Activated naive CD4-positive, alpha-beta T cell treated with anti-CD3 and anti-CD28 coated beads, Interleukin-2, amount 50 U/mL, for 24 hours (primary cell): ENCODE data around the gene DIP2B.
"Not testable (repeated sequence)": the region's sequence is repeated elsewhere in the genome, so short reads cannot be mapped to it uniquely, and the experiment has no call there.

Source experiments
- H3K27ac Mint-ChIP-seq: one replicate; pipeline ENCODE4 v1.8.0; 2021; ENCODE audit warnings: mild to moderate bottlenecking, mixed read lengths
- H3K27me3 Mint-ChIP-seq: one replicate; pipeline ENCODE4 v1.8.0; 2021; ENCODE audit warnings: mixed read lengths
- H3K36me3 Mint-ChIP-seq: one replicate; pipeline ENCODE4 v1.8.0; 2021; ENCODE audit warnings: mixed read lengths
- H3K4me1 Mint-ChIP-seq: one replicate; pipeline ENCODE4 v1.8.0; 2021; ENCODE audit warnings: mixed read lengths
- H3K4me3 Mint-ChIP-seq: one replicate; pipeline ENCODE4 v1.8.0; 2021; ENCODE audit warnings: mild to moderate bottlenecking, mixed read lengths
- H3K9me3 Mint-ChIP-seq: one replicate; pipeline ENCODE4 v1.8.0; 2021; ENCODE audit warnings: mixed read lengths

DIP2B gene

DNA sequence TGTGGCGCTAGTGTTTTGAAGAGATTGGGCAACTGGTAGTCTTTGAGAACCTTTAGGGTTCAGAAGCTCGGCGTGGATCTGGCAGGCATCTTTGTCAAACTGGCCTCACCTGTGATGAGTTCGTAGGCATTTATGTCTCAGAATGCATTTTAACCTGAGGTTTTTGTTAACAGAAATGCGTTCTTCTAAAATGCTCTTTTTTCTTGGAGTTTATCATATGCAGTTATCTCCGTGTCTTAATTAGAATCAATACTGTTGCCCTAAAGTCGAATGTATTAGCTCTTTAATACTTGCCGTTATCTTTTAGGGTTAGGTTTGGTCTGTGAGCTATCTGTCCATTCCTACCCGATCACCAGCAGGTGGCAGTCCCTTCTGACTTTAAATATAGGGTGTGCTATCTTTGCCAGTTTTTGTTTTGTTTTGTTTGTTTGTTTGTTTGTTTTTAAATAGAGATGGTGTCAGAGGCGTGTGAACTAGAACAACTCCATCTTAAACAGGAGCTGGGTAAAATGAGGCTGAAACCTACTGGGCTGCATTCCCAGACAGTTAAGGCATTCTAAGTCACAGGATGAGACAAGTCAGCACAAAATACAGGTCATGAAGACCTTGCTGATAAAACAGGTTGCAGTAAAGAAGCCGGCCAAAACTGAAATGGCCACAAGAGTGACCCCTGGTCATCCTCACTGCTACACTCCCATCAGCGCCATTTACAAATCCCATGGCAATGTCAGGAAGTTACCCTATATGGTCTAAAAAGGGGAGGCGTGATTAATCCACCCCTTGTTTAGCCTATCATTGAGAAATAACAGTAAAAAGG lies 260.5 kb downstream of the DIP2B start:
- H3K27ac Mint-ChIP-seq, result peak overlapping the region; percentile 87
- peak overlapping the region; percentile 87 for H3K4me3 Mint-ChIP-seq
- peaks cover 4% of the 10 kb centered on the region for H3K9me3 Mint-ChIP-seq
- no peaks in the 10 kb centered on the region for H3K27me3 Mint-ChIP-seq
- peaks cover 53% of the 10 kb centered on the region for H3K4me1 Mint-ChIP-seq
- H3K36me3 Mint-ChIP-seq, result peaks cover 5% of the 10 kb centered on the region

DNA sequence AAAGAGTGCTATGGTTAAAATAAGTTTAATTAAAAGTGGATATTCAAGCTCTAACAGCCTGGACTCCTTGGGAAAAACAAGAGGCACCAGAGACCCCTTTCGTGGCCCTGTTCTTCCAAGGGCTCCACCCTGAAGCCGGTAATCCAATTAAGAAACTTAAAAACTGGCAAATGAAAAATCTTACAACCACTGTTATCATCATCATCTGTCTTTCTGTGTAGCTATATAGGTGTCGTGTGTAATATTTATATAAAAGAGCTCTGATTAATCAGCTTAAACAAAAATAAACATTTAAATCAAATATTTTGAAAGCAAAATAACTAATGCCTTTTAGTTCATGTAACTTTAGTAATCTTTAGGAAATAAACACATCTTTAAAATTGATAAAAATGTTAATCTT lies 263.6 kb downstream of the DIP2B start:
- no peaks in the 10 kb centered on the region for H3K9me3 Mint-ChIP-seq
- no peaks in the 10 kb centered on the region for H3K27me3 Mint-ChIP-seq
- H3K4me1 Mint-ChIP-seq, result peaks cover 48% of the 10 kb centered on the region
- no peak overlapping the region for H3K27ac Mint-ChIP-seq
- H3K4me3 Mint-ChIP-seq, result no peak overlapping the region
- H3K36me3 Mint-ChIP-seq, result peaks cover 7% of the 10 kb centered on the region

- not testable (repeated sequence) for H3K27me3 Mint-ChIP-seq
Measured at GRCh38 chr12:50768813-50769212, 264.0 kb downstream of the DIP2B start.

DNA sequence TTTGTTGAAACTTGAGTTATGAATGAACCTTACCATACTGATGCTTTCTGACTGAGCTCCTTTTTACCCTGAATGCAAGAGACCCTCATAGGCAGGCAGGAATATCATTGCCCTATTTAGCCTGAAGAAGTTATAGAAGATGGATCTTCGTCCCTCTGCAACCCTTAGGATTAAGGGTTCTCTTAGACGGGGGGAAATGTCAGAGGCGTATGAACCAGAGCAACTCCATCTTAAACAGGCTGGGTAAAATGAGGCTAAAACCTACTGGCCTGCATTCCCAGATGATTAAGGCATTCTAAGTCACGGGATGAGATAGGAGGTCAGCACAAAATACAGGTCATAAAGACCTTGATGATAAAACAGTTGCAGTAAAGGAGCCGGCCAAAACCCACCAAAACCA lies 266.6 kb downstream of the DIP2B start:
- H3K4me1 Mint-ChIP-seq, result peaks cover 39% of the 10 kb centered on the region
- H3K36me3 Mint-ChIP-seq, result peaks cover 7% of the 10 kb centered on the region
- no peak overlapping the region for H3K27ac Mint-ChIP-seq
- H3K4me3 Mint-ChIP-seq, result no peak overlapping the region
- H3K27me3 Mint-ChIP-seq, result no peaks in the 10 kb centered on the region
- no peaks in the 10 kb centered on the region for H3K9me3 Mint-ChIP-seq

More at GRCh38 chr12:50768813-50769212, 264.0 kb downstream of the DIP2B start:
- H3K4me1 Mint-ChIP-seq, result peaks cover 45% of the 10 kb centered on the region
- H3K4me3 Mint-ChIP-seq, H3K9me3 Mint-ChIP-seq, H3K36me3 Mint-ChIP-seq: not testable (repeated sequence)
- H3K27ac Mint-ChIP-seq, result peak overlapping the region; percentile 38

DNA sequence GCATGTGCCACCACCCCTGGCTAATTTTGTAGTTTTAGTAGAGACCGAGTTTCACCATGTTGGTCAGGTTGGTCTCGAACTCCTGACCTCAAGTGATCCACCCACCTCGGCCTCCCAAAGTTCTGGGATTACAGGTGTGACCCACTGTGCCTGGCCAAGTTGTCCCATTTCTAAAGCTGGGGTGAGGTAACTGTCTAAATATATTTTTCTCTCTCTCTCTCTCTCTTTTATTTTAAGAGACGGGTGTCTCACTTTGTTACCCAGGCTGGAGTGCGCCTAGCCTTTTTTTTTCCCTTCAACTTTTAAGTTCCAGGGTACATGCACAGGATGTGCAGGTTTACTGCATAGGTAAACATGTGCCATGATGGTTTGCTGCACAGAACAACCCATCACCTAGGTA lies 267.7 kb downstream of the DIP2B start:
- Mint-ChIP-seq H3K36me3 (peaks cover 7% of the 10 kb centered on the region), H3K27ac (peak overlapping the region; percentile 13), H3K27me3 (no peaks in the 10 kb centered on the region), H3K4me1 (peaks cover 39% of the 10 kb centered on the region), H3K9me3 (no peaks in the 10 kb centered on the region), H3K4me3 (no peak overlapping the region)

GRCh38 chr12:50772877-50773276 lies 268.1 kb downstream of the DIP2B start:
- H3K4me3 Mint-ChIP-seq, result no peak overlapping the region
- H3K4me1 Mint-ChIP-seq, result peaks cover 41% of the 10 kb centered on the region
- peaks cover 7% of the 10 kb centered on the region for H3K36me3 Mint-ChIP-seq
- H3K27ac Mint-ChIP-seq, result peak overlapping the region; percentile 13
- no peaks in the 10 kb centered on the region for H3K27me3 Mint-ChIP-seq
- H3K9me3 Mint-ChIP-seq, result no peaks in the 10 kb centered on the region

GRCh38 chr12:50775251-50775650 lies 270.5 kb downstream of the DIP2B start:
- H3K4me3 Mint-ChIP-seq, result no peak overlapping the region
- H3K9me3 Mint-ChIP-seq, result no peaks in the 10 kb centered on the region
- H3K36me3 Mint-ChIP-seq, result peaks cover 7% of the 10 kb centered on the region
- no peaks in the 10 kb centered on the region for H3K27me3 Mint-ChIP-seq
- peaks cover 45% of the 10 kb centered on the region for H3K4me1 Mint-ChIP-seq
- no peak overlapping the region for H3K27ac Mint-ChIP-seq

DNA sequence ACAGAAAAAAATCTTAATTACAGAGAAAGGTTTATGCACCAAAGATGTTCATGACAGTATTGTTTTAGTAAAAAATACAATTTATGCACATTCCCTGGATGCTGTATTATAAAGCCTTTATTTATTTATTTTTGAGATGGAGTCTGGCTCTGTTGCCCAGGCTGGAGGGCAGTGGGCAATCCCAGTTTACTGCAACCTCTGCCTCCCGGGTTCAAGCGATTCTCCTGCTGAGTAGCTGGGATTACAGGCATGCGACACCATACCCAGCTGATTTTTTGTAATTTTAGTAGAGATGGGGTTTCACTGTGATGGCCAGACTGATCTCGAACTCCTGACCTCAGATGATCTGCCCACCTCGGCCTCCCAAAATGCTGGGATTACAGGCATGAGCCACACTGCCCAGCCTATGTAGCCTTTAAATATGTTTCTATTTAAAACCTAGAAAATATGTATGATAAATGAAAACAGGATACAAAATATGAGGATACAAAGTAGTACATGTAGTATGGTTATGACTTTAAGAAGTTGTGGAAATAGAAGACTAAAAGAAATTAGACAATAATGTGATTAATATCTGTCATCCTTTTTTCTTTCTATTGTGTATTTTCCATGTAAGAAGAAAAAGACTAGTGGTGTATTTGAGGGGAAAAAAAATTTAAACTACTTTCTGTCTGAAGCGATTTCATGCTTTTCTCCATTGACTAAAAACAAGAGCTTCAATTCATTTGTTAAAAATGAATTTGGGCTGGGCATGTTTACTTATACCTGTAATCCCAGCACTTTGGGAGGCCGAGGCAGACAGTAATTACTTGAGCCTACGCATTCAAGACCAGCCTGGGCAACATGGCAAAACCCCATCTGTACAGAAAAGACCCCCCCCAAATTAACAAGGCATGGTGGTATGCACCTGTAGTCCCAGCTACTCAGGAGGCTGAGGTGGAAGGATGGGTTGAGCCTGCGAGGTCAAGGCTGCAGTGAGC lies 272.3 kb downstream of the DIP2B start:
- H3K9me3 Mint-ChIP-seq, result no peaks in the 10 kb centered on the region
- H3K4me3 Mint-ChIP-seq, result no peak overlapping the region
- peaks cover 8% of the 10 kb centered on the region for H3K36me3 Mint-ChIP-seq
- no peaks in the 10 kb centered on the region for H3K27me3 Mint-ChIP-seq
- peaks cover 41% of the 10 kb centered on the region for H3K4me1 Mint-ChIP-seq
- peak overlapping the region; percentile 26 for H3K27ac Mint-ChIP-seq

DNA sequence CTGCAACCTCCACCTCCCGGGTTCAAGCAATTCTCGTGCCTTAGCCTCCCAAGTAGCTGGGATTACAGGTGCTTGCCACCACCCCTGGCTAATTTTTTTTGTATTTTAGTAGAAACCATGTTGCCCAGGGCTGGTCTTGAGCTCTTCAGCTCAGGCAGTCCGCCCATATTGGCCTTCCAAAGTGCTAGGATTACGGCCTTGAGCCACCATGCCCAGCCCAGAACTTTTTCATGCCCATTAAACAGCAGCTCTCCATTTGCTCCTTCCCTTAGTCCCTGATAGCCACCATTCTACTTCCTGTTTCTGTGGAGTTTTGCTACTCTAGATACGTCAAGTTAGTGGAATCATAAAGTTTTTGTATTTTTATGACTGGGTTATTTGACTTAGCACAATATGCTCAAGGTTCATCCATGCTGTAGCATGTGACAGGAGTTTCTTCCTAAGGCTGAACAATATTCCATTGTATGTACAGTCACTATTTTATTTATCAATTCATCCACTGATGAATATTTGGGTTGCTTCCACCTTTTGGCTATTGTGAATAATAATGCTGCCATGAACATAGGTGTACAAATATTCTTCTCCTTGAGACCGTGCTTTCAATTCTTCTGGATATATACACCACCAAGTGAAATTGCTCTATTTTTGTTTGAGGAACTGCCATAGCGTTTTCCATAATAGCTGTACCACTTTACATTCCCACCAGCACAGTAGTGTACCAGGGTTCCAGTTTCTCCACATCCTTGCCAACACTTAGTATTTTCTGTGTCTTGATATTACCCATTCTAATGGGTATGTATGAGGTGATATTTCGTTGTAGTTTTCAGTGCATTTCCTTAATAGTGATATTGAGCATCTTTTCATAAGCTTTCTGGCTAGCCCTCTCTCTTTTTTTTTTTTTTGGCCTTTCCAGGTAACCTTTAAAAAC lies 274.1 kb downstream of the DIP2B start:
- Mint-ChIP-seq H3K36me3 (peaks cover 2% of the 10 kb centered on the region), H3K9me3 (no peaks in the 10 kb centered on the region), H3K4me3 (no peak overlapping the region), H3K27ac (peak overlapping the region; percentile 38), H3K4me1 (peaks cover 35% of the 10 kb centered on the region), H3K27me3 (no peaks in the 10 kb centered on the region)

GRCh38 chr12:50780013-50780412 lies 275.2 kb downstream of the DIP2B start:
- Mint-ChIP-seq H3K9me3 (no peaks in the 10 kb centered on the region), H3K27ac (no peak overlapping the region), H3K4me3 (no peak overlapping the region), H3K27me3 (no peaks in the 10 kb centered on the region), H3K4me1 (peaks cover 40% of the 10 kb centered on the region), H3K36me3 (peaks cover 2% of the 10 kb centered on the region)

DNA sequence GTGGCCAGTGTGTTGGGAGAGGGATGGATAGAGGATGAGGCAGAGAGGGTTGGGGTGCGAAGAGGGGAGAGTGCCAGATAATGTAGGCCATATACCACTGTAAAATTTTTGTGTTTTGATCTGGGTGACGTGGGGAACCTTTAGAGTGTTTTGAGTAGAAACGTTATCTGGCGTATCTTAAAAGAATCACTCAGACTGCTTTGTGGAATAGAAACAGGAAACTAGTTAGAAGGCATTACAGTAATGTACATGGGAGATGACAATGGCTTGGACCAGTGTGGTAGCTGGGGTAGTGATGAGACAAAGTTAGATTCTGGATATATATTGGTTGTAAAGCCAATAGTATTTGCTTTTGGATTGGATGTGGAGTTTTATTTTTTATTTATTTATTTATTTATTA lies 279.7 kb downstream of the DIP2B start:
- no peak overlapping the region for H3K4me3 Mint-ChIP-seq
- H3K36me3 Mint-ChIP-seq, result peaks cover 21% of the 10 kb centered on the region
- no peaks in the 10 kb centered on the region for H3K27me3 Mint-ChIP-seq
- H3K9me3 Mint-ChIP-seq, result no peaks in the 10 kb centered on the region
- no peak overlapping the region for H3K27ac Mint-ChIP-seq
- H3K4me1 Mint-ChIP-seq, result peaks cover 12% of the 10 kb centered on the region

DNA sequence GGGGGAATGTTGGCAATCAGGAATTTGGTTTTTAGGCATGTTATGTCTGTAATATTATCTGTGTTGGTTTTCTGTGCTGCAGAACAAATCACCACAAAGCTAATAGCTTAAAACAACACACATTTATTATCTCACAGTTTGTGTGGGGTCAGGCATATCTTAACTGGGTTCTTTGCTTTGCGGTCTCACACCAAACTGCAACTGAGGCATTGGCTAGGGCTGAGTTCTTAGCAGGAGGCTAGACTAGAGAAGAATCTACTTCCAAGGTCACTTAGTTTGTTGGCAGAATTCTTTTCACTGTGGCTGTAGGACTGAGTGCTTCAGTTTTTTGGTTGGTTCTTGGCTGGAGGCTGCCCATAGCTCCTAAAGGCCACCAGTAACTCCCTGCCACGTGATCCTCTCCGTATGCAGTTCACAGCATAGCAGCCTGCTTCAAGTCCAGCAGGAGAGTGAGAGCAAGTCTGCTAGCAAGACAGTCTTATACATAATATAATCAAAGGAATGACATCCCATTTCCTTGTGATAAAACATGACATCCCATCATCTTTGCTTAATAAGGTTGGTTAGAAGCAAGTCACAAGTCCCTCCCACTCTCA lies 280.7 kb downstream of the DIP2B start:
- no peak overlapping the region for H3K4me3 Mint-ChIP-seq
- no peaks in the 10 kb centered on the region for H3K9me3 Mint-ChIP-seq
- no peaks in the 10 kb centered on the region for H3K27me3 Mint-ChIP-seq
- peaks cover 22% of the 10 kb centered on the region for H3K36me3 Mint-ChIP-seq
- no peak overlapping the region for H3K27ac Mint-ChIP-seq
- H3K4me1 Mint-ChIP-seq, result peaks cover 9% of the 10 kb centered on the region

DNA sequence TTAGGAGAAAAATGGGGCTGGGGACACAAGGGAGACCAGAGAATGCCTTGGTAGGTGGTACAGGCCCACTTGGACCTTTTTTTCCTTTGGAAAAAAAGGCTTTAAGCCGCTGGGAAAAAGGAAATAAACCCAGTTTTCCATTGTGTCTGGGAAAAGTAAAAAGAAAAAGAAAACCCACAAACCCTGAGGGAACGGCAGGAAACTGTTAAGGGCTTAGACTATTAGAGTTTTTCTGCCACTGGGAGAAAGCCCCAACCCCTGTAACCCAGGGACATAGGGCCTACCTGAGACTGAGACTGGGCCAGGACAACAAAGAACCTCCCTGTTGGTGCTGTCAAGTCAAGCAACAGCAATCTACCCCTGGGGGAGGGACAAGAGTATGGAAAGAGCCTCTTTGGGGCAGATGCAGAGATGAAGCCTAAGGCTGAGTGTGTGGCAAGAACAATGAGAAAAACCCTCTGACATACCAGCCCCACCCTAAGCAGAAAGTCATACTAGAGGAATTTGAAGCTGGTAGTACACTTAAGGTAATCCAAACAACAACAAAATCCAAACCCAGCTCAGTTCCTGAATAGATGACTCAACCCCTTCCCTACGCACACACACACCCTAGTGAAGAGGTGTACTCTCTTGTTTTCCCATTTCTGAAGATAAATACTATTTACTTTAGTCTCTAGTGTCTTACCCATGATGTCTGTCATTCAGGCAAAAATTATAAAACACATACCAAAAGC lies 281.9 kb downstream of the DIP2B start:
- Mint-ChIP-seq H3K4me3 (no peak overlapping the region), H3K9me3 (no peaks in the 10 kb centered on the region), H3K27ac (peak overlapping the region; percentile 18), H3K36me3 (peaks cover 24% of the 10 kb centered on the region), H3K4me1 (peaks cover 20% of the 10 kb centered on the region), H3K27me3 (no peaks in the 10 kb centered on the region)

DNA sequence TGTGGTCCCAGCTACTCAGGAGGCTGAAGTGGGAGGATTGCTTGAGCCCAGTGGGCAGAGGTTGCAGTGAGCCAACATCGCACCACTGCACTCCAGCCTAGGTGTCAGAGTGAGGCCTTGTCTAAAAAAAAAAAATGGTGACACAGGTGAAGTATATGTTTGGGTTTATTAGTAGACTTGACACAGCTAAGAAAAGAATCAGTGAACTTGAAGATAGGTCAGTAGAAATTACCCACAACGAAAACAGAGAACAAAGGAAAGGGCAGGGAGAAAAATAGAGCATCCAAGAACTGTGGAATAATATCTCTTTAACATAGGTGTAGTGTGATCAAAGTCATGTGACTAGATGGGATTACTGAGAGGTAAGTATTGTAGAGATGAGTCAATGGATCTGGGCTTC lies 282.8 kb downstream of the DIP2B start:
- Mint-ChIP-seq H3K4me3 (no peak overlapping the region), H3K36me3 (peaks cover 22% of the 10 kb centered on the region), H3K27ac (no peak overlapping the region)

More for the DNA sequence above, 282.8 kb downstream of the DIP2B start:
- Mint-ChIP-seq H3K9me3 (no peaks in the 10 kb centered on the region), H3K4me1 (peaks cover 24% of the 10 kb centered on the region), H3K27me3 (no peaks in the 10 kb centered on the region)
